ENCODE measurements around the gene OPRD1.

The OPRD1 gene

GRCh38 chr1:28887419-28887834 is 75.5 kb downstream of the OPRD1 start:
- DNase-seq, result peak; percentile 21 to 29

GRCh38 chr1:28887835-28888682 is 76.1 kb downstream of the OPRD1 start:
- DNase-seq, result no peak

GRCh38 chr1:28888915-28889314 is 76.9 kb downstream of the OPRD1 start:
- no peak for DNase-seq

- no peak for DNase-seq
These were observed 77.4 kb downstream of the OPRD1 start for GRCh38 chr1:28889357-28889756.

GRCh38 chr1:28890435-28890834 is 78.5 kb downstream of the OPRD1 start:
- DNase-seq, result no peak

- DNase-seq, result no peak
These were observed 78.9 kb downstream of the OPRD1 start for GRCh38 chr1:28890836-28891235.

- no peak for DNase-seq
These were observed 79.3 kb downstream of the OPRD1 start for GRCh38 chr1:28891256-28891655.

GRCh38 chr1:28893403-28894102 is 81.6 kb downstream of the OPRD1 start:
- peak in 1 of 2 experiments; percentile 16 for DNase-seq

- DNase-seq, result no peak
These were observed 82.8 kb downstream of the OPRD1 start for GRCh38 chr1:28894785-28895184.

- DNase-seq, result no peak
These were observed 84.1 kb downstream of the OPRD1 start for GRCh38 chr1:28895896-28896608.

GRCh38 chr1:28896609-28896986 is 84.6 kb downstream of the OPRD1 start:
- DNase-seq, result no peak

GRCh38 chr1:28897789-28898188 is 85.8 kb downstream of the OPRD1 start:
- no peak for DNase-seq

GRCh38 chr1:28898405-28898881 is 86.5 kb downstream of the OPRD1 start:
- no peak for DNase-seq

- DNase-seq, result no peak
These were observed 87.3 kb downstream of the OPRD1 start for GRCh38 chr1:28899267-28899666.

GRCh38 chr1:28900562-28900961 is 88.6 kb downstream of the OPRD1 start:
- no peak for DNase-seq

- DNase-seq, result no peak
These were observed 90.8 kb downstream of the OPRD1 start for GRCh38 chr1:28902738-28903137.

- DNase-seq, result no peak
These were observed 94.1 kb downstream of the OPRD1 start for GRCh38 chr1:28905921-28906666.

- DNase-seq, result no peak
These were observed 97.2 kb downstream of the OPRD1 start for GRCh38 chr1:28909198-28909597.

- no peak for DNase-seq
These were observed 98.6 kb downstream of the OPRD1 start for GRCh38 chr1:28910379-28911115.

GRCh38 chr1:28913786-28914227 is 101.8 kb downstream of the OPRD1 start:
- DNase-seq, result no peak

GRCh38 chr1:28914228-28915030 is 102.5 kb downstream of the OPRD1 start, which contains the start of gene EPB41:
EPB41 (plus strand) TSS chr1:28914569; CDS start chr1:28987438, 72,869 bp downstream.
- peak; percentile 85 to 89 for DNase-seq

Measured in activated CD4-positive, alpha-beta T cell treated with anti-CD3 and anti-CD28 coated beads, Interleukin-2, amount 50 U/mL, for 4 hours (primary cell).